GM21381 (cell line): Measurements from ENCODE around the gene KIR2DL4.
"Not testable (repeated sequence)": the region's sequence is repeated elsewhere in the genome, so short reads cannot be mapped to it uniquely, and the experiment has no call there.

Experiments used
- ATAC-seq: cut with Tn5 transposase; IDR thresholded peaks from one replicate; pipeline ENCODE4 v1.9.1; 2021; ENCODE audit warnings: mild to moderate bottlenecking, moderate library complexity; ENCODE audit not compliant: unreplicated experiment

Gene KIR2DL4

GRCh38 chr19:54803410-54803809 is at the start of gene KIR2DL4:
TSS of gene KIR2DL4 (plus strand) at chr19:54803610. CDS start at chr19:54803652, 42 bp downstream.
- no peak for ATAC-seq

GRCh38 chr19:54756204-54757110 is 47.0 kb upstream of the KIR2DL4 start:
- not testable (repeated sequence) for ATAC-seq

- ATAC-seq = not testable (repeated sequence)
These were observed 44.8 kb upstream of the KIR2DL4 start for GRCh38 chr19:54758577-54758976.

- ATAC-seq = not testable (repeated sequence)
These were observed 39.2 kb upstream of the KIR2DL4 start for GRCh38 chr19:54764219-54764618.

GRCh38 chr19:54766464-54766863 is 36.9 kb upstream of the KIR2DL4 start:
- ATAC-seq = not testable (repeated sequence)

GRCh38 chr19:54769646-54770045 is 33.8 kb upstream of the KIR2DL4 start, which contains the start of gene KIR2DL1:
TSS of gene KIR2DL1 (plus strand) at chr19:54769793. CDS start at chr19:54769851, 58 bp downstream.
- not testable (repeated sequence) for ATAC-seq

- ATAC-seq = not testable (repeated sequence)
These were observed 32.9 kb upstream of the KIR2DL4 start for GRCh38 chr19:54770511-54770910.

GRCh38 chr19:54771018-54771960 is 32.1 kb upstream of the KIR2DL4 start:
- not testable (repeated sequence) for ATAC-seq

- ATAC-seq = not testable (repeated sequence)
These were observed 30.7 kb upstream of the KIR2DL4 start for GRCh38 chr19:54772666-54773065.

GRCh38 chr19:54775095-54775815 is 28.2 kb upstream of the KIR2DL4 start:
- ATAC-seq = not testable (repeated sequence)

- not testable (repeated sequence) for ATAC-seq
These were observed 27.6 kb upstream of the KIR2DL4 start for GRCh38 chr19:54775830-54776229.

- not testable (repeated sequence) for ATAC-seq
These were observed 25.6 kb upstream of the KIR2DL4 start for GRCh38 chr19:54777851-54778250.

- ATAC-seq = not testable (repeated sequence)
These were observed 24.5 kb upstream of the KIR2DL4 start for GRCh38 chr19:54778896-54779295.

- ATAC-seq = not testable (repeated sequence)
These were observed 20.5 kb upstream of the KIR2DL4 start for GRCh38 chr19:54782916-54783315.

GRCh38 chr19:54786091-54786723 is 17.2 kb upstream of the KIR2DL4 start:
- ATAC-seq = not testable (repeated sequence)

- ATAC-seq = not testable (repeated sequence)
These were observed 15.3 kb upstream of the KIR2DL4 start for GRCh38 chr19:54788154-54788553.

- ATAC-seq = no peak
These were observed 12.7 kb upstream of the KIR2DL4 start for GRCh38 chr19:54790711-54791110.

- ATAC-seq = no peak
These were observed 11.9 kb upstream of the KIR2DL4 start for GRCh38 chr19:54791476-54791875.

- ATAC-seq = no peak
These were observed 10.6 kb upstream of the KIR2DL4 start for GRCh38 chr19:54792814-54793213.

GRCh38 chr19:54795758-54796157 is 7.7 kb upstream of the KIR2DL4 start:
- no peak for ATAC-seq
